Measurements from ENCODE around the gene BOC.

DNA sequence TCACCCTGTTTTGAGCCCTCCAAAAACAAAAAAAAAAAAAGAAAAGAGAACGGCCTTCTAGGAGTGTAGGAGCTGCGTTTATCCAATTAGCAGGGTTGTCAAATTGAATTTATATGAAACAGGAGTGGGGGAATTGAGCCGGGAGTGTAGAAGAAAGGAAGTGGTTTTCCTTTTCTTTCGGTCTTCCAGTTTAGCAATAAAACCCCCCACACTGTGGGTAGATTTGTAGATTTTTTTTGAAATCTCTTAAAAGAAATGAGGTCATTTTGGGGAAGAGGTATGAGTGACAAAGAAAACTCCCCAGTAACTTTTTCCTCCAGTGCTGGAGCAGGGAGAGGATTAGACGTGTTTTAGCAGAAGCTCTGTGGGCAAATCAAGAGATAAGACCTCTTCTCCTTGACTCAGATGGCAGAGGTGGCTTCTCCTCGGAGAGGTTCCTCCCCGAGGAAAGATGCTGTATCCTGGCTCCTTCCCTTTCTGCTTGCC is 30.8 kb downstream of the BOC start:
- TF ChIP-seq CTCF (IDR thresholded peaks at IDR 0.05): no peak
- no peak for TF ChIP-seq POLR2A (IDR thresholded peaks at IDR 0.05)
- TF ChIP-seq EP300 (IDR thresholded peaks at IDR 0.05): no peak
